HUES64 (cell line): ENCODE data around the gene IFNA4. TPM values are rescaled to one million over a fixed set of nuclear protein-coding genes. Genes with fewer than 3 reads are reported as not detected.
"Not testable (repeated sequence)": the region's sequence is repeated elsewhere in the genome, so short reads cannot be mapped to it uniquely, and the experiment has no call there.

ENCODE experiments used
- H3K27ac ChIP-seq: 2 replicates; pipeline ENCODE4 v1.7.0; 2013; ENCODE audit warnings: low read depth, low read length, inconsistent platforms
- H3K27me3 ChIP-seq: 2 replicates; pipeline ENCODE4 v1.6.1; 2013; ENCODE audit warnings: mild to moderate bottlenecking, low read length; ENCODE audit not compliant: insufficient read depth
- H3K36me3 ChIP-seq: 2 replicates; pipeline ENCODE4 v1.6.1; 2013; ENCODE audit warnings: mild to moderate bottlenecking, low read length; ENCODE audit not compliant: insufficient read depth
- H3K4me1 ChIP-seq: 2 replicates; pipeline ENCODE4 v1.6.1; 2013; ENCODE audit warnings: mild to moderate bottlenecking, low read length, moderate library complexity; ENCODE audit not compliant: insufficient read depth
- H3K4me3 ChIP-seq: 2 replicates; pipeline ENCODE4 v1.5.1; 2013; ENCODE audit warnings: mild to moderate bottlenecking, low read length, moderate library complexity
- H3K9ac ChIP-seq: 2 replicates; pipeline ENCODE4 v1.6.1; 2013; ENCODE audit warnings: mild to moderate bottlenecking, low read depth, low read length
- H3K9me3 ChIP-seq: 2 replicates; pipeline ENCODE4 v1.6.1; 2013; ENCODE audit warnings: low read depth, low read length; ENCODE audit not compliant: insufficient read depth
- WGBS: fragments of 150-250, 120-280 bp; methylation state at CpG from one replicate; pipeline ENCODE4 v1.1.7; 2013; ENCODE audit warnings: missing lambda C conversion rate; 5-methylcytosine and 5-hydroxymethylcytosine counted together
- polyA plus RNA-seq, 2 experiments: library from polyadenylated mRNA; stranded (reverse); fragments of 50-300 nt; gene quantifications; one replicate each; pipeline ENCODE4 v1.2.3, GENCODE V29; 2013

IFNA4 gene
- not detected for polyA plus RNA-seq (2013, experiment 1 of 2)
- polyA plus RNA-seq (2013, experiment 2 of 2): not detected

DNA sequence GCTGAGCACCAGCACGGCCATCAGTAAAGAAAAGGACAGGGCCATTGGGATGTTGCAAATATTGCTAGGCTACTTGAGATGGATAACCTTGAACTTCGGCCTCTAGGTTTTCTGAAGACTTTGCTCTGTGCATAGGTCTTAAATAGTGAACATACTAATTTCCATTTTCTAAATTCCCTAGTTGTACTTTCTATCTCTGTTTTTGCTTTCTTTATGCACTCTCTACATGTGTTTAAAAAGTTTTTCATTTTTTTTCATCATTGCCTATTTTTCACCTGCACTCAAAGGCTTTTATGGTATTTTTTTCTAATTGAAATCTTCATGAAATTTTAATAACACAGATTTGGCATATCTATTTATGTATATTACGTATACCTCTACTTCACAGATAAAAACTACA lies at the start of gene IFNA4:
Gene IFNA4 (minus strand): TSS at position 101 of the 400 bp plus-strand sequence. CDS start 56 bp downstream, at position 45.
- H3K27ac ChIP-seq, H3K27me3 ChIP-seq, H3K4me3 ChIP-seq, H3K9ac ChIP-seq, H3K36me3 ChIP-seq, H3K4me1 ChIP-seq, H3K9me3 ChIP-seq: not testable (repeated sequence)
- no CpG with 5 or more reads among the region's 3 CpGs for WGBS

DNA sequence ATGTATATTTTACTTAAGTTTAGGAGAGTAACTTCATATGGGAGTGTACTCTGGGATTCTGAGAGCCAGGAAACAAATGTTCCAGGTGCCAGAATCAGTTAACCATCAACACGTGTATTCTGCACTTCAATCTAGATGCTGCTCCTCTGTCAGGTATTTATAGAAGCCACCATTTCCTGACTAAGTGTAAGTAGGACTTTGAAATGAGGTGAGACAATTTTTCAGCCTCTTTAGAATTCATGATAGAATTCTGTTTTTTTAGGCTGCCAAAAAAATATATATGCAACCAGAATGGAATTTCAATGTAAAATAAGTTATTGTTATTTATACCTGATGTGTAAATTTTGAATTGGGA lies 49.0 kb upstream of the IFNA4 start:
- WGBS: 44% methylated on average over 1 of the region's 1 CpG
- H3K4me3 ChIP-seq, H3K36me3 ChIP-seq, H3K9ac ChIP-seq, H3K27ac ChIP-seq, H3K9me3 ChIP-seq, H3K27me3 ChIP-seq, H3K4me1 ChIP-seq: not testable (repeated sequence)

DNA sequence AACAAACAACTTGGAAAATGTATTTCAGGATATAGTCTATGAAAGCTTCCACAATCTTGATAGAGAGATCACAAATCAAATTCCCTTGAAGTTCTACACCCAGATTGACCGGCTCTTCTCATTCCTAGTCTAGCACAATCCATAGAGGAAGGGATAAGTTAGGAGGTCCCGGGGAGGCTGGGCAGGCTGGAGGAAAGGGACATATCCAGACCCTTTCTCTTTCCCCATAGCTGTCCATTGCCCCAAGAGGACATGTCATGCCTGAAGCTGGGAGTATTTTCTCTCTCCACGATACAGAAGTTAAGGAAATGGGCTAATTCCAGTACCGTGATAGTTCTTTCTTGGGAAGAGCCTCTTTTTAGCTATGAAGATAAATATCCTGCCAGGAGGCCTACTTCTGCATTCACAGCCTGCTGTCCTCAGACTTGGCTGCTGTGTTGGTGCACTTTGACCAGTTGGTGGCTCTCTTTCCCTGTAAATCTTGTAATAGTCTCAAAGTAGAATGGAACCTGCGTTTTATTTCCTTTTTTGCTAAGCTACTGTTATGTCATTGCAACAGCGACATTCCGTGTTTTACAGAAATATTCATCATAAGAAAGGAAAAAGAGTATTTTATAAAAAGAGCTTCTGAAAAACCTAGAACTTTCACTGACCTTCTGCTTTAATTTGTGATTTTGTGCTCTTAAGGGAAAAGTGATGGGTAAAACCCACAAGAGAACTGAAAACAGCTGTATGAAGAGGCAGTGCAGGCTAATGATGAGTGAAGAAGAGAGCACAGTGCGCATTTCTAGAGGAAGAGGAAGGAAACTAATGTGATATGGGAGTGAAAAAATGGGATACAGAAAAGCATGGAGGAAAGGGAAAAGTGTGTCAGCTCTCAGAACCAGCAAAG lies 48.3 kb upstream of the IFNA4 start:
- not testable (repeated sequence) for H3K36me3 ChIP-seq, H3K9ac ChIP-seq, H3K9me3 ChIP-seq, H3K4me1 ChIP-seq, H3K4me3 ChIP-seq, H3K27me3 ChIP-seq, H3K27ac ChIP-seq
- WGBS: 57% methylated on average over 3 of the region's 8 CpGs

DNA sequence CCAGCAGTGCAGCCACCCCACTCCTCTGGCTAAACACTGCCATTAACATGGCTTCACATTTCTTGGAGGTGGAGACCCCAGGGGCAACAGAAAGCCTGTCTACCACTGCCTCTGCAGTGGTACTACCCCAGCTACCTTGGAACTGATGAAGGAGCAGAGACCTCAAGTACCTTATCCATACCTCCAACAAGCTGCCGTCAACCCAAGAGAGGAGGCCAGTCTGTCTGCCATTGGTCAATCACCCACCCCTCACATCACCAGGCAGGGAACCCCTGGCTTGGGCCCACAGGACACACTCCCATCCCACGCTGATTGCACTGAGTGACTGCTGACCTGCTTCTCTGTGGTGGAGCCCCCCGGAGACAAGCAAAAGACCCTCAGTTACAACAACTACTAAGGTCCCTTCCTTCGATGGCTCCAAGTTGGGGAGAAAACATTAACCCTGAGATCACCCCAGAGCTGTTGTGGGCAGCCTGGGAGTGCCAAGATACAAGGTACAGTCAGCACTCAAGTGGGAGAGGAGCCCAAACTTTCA lies 46.8 kb upstream of the IFNA4 start:
- Histone ChIP-seq H3K9me3 (no peaks in the 10 kb centered on the region), H3K27ac (no peak overlapping the region), H3K9ac (no peak overlapping the region), H3K27me3 (no peaks in the 10 kb centered on the region), H3K4me1 (no peaks in the 10 kb centered on the region), H3K36me3 (no peaks in the 10 kb centered on the region), H3K4me3 (no peak overlapping the region)
- 92% methylated on average over 4 of the region's 4 CpGs for WGBS

DNA sequence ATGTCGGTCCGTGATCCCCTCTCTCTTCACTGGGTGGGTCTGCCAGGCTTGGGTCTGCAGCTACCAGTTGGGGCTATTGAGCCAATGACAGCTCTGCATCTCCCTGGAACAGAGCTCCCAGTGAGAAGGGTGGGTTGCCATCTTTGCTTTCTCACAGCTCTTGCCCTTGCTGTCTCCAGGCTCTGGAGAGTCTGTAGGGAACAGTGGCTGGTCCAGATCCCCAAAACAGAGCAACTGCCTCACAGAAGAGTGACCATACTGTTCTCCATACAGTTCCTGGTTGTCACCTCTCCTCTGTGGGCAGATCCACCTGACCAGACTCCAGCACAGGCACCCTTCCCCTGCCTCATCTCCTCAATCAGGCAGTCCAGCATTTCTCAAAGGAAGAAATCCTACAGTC lies 45.9 kb upstream of the IFNA4 start:
- Histone ChIP-seq H3K9ac (no peak overlapping the region), H3K27ac (no peak overlapping the region), H3K9me3 (no peaks in the 10 kb centered on the region), H3K27me3 (no peaks in the 10 kb centered on the region), H3K4me3 (no peak overlapping the region), H3K4me1 (no peaks in the 10 kb centered on the region), H3K36me3 (no peaks in the 10 kb centered on the region)
- 100% methylated on average over 2 of the region's 2 CpGs for WGBS

DNA sequence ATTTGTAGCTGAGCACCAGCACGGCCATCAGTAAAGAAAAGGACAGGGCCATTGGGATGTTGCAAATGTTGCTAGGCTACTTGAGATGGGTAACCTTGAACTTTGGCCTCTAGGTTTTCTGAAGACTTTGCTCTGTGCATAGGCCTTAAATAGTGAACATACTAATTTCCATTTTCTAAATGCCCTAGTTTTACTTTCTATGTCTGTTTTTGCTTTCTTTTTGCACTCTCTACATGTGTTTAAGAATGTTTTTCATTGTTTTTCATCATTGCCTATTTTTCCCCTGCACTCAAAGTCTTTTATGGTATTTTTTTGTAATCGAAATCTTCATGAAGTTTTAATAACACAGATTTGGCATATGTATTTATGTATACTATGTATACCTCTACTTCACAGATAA lies 40.7 kb upstream of the IFNA4 start, which contains the start of gene IFNA17:
Gene IFNA17 (minus strand): TSS at position 101 of the 400 bp plus-strand sequence. CDS start 49 bp downstream, at position 52.
- H3K9me3 ChIP-seq: no peaks in the 10 kb centered on the region
- no peaks in the 10 kb centered on the region for H3K27me3 ChIP-seq
- no peaks in the 10 kb centered on the region for H3K36me3 ChIP-seq
- H3K9ac ChIP-seq: no peak within 1 kb of the TSS
- H3K27ac ChIP-seq: no peak within 1 kb of the TSS
- WGBS: 71% methylated on average over 1 of the region's 2 CpGs
- no peak within 1 kb of the TSS for H3K4me3 ChIP-seq
- no peaks in the 10 kb centered on the region for H3K4me1 ChIP-seq

DNA sequence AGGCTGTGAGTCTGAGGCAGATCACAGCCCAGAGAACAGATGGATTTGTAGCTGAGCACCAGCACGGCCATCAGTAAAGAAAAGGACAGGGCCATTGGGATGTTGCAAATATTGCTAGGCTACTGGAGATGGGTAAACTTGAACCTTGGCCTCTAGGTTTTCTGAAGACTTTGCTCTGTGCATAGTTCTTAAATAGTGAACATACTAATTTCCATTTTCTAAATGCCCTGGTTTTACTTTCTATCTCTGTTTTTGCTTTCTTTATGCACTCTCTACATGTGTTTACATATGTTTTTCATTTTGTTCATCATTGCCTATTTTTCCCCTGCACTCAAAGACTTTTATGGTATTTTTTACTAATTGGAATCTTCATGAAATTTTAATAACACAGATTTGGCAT lies 29.8 kb upstream of the IFNA4 start, which contains the start of gene IFNA16:
Gene IFNA16 (minus strand): TSS at position 101 of the 400 bp plus-strand sequence. CDS start 6 bp downstream, at position 95.
- not testable (repeated sequence) for H3K27ac ChIP-seq, H3K4me1 ChIP-seq, H3K36me3 ChIP-seq, H3K9me3 ChIP-seq, H3K9ac ChIP-seq, H3K27me3 ChIP-seq, H3K4me3 ChIP-seq
- WGBS: 89% methylated on average over 1 of the region's 1 CpG

DNA sequence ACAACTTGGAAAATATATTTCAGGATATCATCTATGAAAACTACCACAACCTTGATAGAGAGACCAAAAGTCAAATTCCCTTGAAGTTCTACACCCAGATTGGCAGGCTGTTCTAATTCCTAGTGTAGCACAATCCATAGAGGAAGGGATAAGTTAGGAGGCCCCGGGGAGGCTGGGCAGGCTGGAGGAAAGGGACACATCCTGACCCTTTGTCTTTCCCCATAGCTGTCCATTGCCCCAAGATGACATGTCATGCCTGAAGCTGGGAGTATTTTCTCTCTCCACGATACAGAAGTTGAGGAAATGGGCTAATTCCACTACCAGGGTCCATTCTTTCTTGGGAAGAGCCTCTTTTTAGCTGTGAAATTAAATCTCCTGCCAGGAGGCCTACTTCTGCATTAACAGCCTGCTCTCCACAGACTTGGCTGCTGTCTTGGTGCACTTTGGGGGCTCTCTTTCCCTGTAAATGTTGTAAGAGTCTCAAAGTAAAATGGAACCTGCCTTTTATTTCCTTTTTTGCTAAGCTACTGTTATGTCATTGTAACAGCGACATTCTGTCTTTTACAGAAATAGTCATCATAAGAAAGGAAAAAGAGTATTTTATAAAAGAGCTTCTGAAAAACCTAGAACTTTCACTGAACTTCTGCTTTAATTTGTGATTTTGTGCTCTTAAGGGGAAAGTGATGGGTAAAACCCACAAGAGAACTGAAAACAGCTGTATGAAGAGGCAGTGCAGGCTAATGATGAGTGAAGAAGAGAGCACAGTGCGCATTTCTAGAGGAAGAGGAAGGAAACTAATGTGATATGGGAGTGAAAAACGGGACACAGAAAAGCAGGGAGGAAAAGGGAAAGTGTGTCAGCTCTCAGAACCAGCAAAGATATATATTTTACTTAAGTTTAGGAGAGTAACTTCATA lies 26.3 kb upstream of the IFNA4 start:
- H3K4me3 ChIP-seq, H3K36me3 ChIP-seq, H3K4me1 ChIP-seq, H3K27ac ChIP-seq, H3K27me3 ChIP-seq, H3K9ac ChIP-seq, H3K9me3 ChIP-seq: not testable (repeated sequence)
- WGBS: 36% methylated on average over 2 of the region's 5 CpGs

DNA sequence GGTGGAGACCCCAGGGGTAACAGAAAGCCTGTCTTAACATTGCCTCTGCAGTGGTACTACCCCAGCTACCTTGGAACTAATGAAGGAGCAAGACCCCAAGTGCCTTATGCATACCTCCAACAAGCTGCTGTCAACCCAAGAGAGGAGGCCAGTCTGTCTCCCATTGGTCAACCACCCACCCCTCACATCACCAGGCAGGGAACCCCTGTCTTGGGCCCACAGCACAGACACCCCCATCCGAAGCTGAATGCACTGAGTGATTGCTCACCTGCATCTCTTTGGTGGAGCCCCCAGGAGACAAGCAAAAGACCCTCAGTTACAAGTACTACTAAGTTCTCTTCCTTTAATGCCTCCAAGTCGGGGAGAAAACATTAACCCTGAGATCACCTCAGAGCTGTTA lies 24.8 kb upstream of the IFNA4 start:
- not testable (repeated sequence) for H3K9me3 ChIP-seq, H3K27ac ChIP-seq, H3K36me3 ChIP-seq, H3K27me3 ChIP-seq, H3K4me1 ChIP-seq, H3K9ac ChIP-seq, H3K4me3 ChIP-seq
- WGBS: 92% methylated on average over 2 of the region's 2 CpGs

DNA sequence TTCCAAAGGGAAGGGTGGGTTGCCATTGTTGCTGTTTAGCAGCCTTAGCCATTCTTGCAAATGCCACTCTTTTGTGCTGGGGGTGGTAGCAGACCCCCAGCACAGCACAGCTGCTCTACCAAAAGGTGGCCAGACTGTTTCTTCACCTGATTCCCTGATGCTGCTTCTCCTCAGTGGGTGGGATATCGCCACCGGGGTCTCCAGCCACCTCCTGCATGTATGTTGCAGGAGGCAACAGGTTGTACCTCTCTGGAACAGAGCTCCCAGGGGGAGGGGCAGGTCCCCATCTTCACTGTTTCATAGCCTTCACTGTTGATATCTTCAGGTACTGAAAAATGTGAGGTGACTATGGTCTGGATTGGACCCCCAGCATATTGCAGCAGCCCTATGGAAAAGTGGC lies 23.4 kb upstream of the IFNA4 start:
- H3K4me1 ChIP-seq, H3K27me3 ChIP-seq, H3K27ac ChIP-seq, H3K36me3 ChIP-seq, H3K9me3 ChIP-seq, H3K9ac ChIP-seq, H3K4me3 ChIP-seq: not testable (repeated sequence)
- 93% methylated on average over 2 of the region's 2 CpGs for WGBS

DNA sequence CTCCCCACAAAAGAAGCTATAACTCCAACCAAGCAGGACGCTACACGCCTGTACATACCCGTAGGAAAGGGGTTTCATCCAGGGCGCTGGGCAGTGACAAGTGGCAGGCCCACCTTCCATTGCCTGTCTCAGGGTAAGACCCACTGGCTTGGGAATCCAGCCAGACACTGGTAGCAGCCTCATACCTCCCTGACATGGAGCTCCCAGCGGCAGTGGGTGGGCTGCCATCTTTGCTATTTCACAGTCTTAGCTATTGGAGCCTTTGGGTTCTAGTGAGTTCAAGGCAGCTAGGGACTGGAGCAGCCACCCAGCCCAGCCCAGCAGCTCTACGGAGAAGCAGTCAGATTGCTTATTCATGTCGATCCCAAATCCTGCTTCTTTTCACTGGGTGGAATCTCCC lies 22.9 kb upstream of the IFNA4 start:
- Histone ChIP-seq H3K9ac (no peak overlapping the region), H3K4me1 (no peaks in the 10 kb centered on the region), H3K4me3 (no peak overlapping the region), H3K9me3 (no peaks in the 10 kb centered on the region), H3K27ac (no peak overlapping the region), H3K27me3 (no peaks in the 10 kb centered on the region), H3K36me3 (no peaks in the 10 kb centered on the region)
- 94% methylated on average over 7 of the region's 7 CpGs for WGBS
